Sigmoid colon (tissue), 7 donors: ENCODE measurements around the gene CEP95. TPM values are rescaled to one million over a fixed set of nuclear protein-coding genes. Genes with fewer than 3 reads are reported as not detected.
"Not testable (repeated sequence)": the region's sequence is repeated elsewhere in the genome, so short reads cannot be mapped to it uniquely, and the experiment has no call there.

Experiments
- DNase-seq: peaks from one replicate; pipeline ENCODE4 v3.0.0-alpha.2; 2019
- H3K27ac ChIP-seq, 4 donors: fragments of 200-600 bp; sonication (generic); one replicate each; pipeline ENCODE4 v1.5.1; 2016 to 2019; ENCODE audit warnings: mild to moderate bottlenecking in 1 of 4
- H3K27me3 ChIP-seq, 3 donors: fragments of 200-600 bp; sonication (generic); one replicate each; pipeline ENCODE4 v1.5.1; 2019; ENCODE audit warnings: mild to moderate bottlenecking in 1 of 3
- H3K36me3 ChIP-seq, 4 donors: fragments of 200-600 bp; sonication (generic); one replicate each; pipeline ENCODE4 v1.5.1; 2016 to 2019
- H3K4me1 ChIP-seq, 4 donors: fragments of 200-600 bp; sonication (generic); one replicate each; pipeline ENCODE4 v1.5.1; 2017 to 2019
- H3K4me3 ChIP-seq, 4 donors: fragments of 200-600 bp; sonication (generic); one replicate each; pipeline ENCODE4 v1.5.1; 2017 to 2019; ENCODE audit warnings: mild to moderate bottlenecking in 2 of 4, moderate library complexity in 1 of 4
- H3K9me3 ChIP-seq, 4 donors: fragments of 200-600 bp in 3 of 4; sonication (generic) in 3 of 4; one replicate each; pipeline versions ENCODE4 v1.5.1 to v1.6.1; 2013 to 2019
- EP300 ChIP-seq, 4 donors: sonication (generic); formaldehyde crosslinking; IDR thresholded peaks; one replicate each; pipeline ENCODE4 v1.6.1; 2017; ENCODE audit warnings: antibody characterized with exemption in 4 of 4
- POLR2A ChIP-seq, 2 donors: fragments of 450-650 bp; IDR thresholded peaks; one replicate each; pipeline ENCODE4 v1.6.1; 2016; ENCODE audit warnings: antibody characterized with exemption in 2 of 2, mild to moderate bottlenecking in 2 of 2, moderate library complexity in 2 of 2
- POLR2AphosphoS5 ChIP-seq, 4 donors: sonication (generic); formaldehyde crosslinking; IDR thresholded peaks; one replicate each; pipeline ENCODE4 v1.6.1; 2017; ENCODE audit warnings: antibody characterized with exemption in 4 of 4
- WGBS, 2 donors: extraction: QIAGEN DNeasy Blood & Tissue Kit; methylation state at CpG; one replicate each; pipeline ENCODE4 v1.1.7; 2013; 5-methylcytosine and 5-hydroxymethylcytosine counted together
- intact Hi-C: fragments of 100-400 bp; cut with DNase I; formaldehyde crosslinking; loops from one replicate; pipeline ENCODE4 v1.15.1; 2023
- polyA plus RNA-seq, 3 donors: library from polyadenylated mRNA; stranded (reverse); fragments of 200-250 nt; gene quantifications; one replicate each; pipeline ENCODE4 v1.2.3, GENCODE V29; 2013
- total RNA-seq, 4 donors: library from RNA; depleted of rRNA; stranded (reverse); fragments of >200 nt; gene quantifications; one replicate each; pipeline ENCODE4 v1.1.0, GENCODE V29; 2016
- TF ChIP-seq, protein P1 (sequence below), 4 experiments: fragments of 450-650 bp in 3 of 4; fragments of 200-600 bp in 1 of 4; IDR thresholded peaks; one replicate each; pipeline ENCODE4 v1.5.1; 2016 to 2019; ENCODE audit warnings: antibody characterized with exemption in 4 of 4, mild to moderate bottlenecking in 3 of 4, moderate library complexity in 2 of 4
- donor health status: healthy with polysubstance abuse.
- donor health status: Bipolar disorder and iron deficiency.
- donor health status: healthy.

The CEP95 gene
- total and polyA plus RNA-seq, 7 donors = 13.2 to 74.5 (median 34.9) TPM

DNA sequence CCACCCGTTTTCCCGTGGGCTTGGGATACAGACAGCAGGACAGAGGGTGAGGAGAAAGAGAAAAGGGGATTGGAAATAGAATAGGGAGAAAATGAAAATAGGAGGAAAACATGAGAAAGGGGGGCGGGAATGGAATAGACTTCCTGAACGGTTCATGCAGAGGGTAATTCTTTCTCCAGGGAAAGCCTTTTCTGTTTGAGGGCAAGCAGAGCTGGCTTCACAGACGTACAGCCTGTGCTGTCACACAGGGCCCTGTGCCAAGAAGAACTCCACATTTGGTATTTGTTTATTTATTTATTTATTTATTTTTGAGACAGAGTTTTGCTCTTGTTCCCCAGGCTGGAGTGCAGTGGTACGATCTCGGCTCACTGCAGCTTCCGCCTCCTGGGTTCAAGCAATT, 45.8 kb upstream of the CEP95 start:
- Histone ChIP-seq H3K9me3 (no peaks in the 10 kb centered on the region), H3K36me3 (no peaks in the 10 kb centered on the region), H3K4me3 (no peak overlapping the region), H3K27me3 (no peaks in the 10 kb centered on the region), H3K4me1 (no peaks in the 10 kb centered on the region), H3K27ac (no peak overlapping the region)
- WGBS, 2 donors = 85 to 90% methylated on average over 8 of the region's 8 CpGs
- intact Hi-C loops = no loop called here
- no peak for DNase-seq
- no peak for TF ChIP-seq EP300 (IDR thresholded peaks at IDR 0.05)
- TF ChIP-seq POLR2AphosphoS5 (IDR thresholded peaks at IDR 0.05) = no peak
- TF ChIP-seq POLR2A (IDR thresholded peaks at IDR 0.05) = no peak
- TF ChIP-seq, protein P1, sequence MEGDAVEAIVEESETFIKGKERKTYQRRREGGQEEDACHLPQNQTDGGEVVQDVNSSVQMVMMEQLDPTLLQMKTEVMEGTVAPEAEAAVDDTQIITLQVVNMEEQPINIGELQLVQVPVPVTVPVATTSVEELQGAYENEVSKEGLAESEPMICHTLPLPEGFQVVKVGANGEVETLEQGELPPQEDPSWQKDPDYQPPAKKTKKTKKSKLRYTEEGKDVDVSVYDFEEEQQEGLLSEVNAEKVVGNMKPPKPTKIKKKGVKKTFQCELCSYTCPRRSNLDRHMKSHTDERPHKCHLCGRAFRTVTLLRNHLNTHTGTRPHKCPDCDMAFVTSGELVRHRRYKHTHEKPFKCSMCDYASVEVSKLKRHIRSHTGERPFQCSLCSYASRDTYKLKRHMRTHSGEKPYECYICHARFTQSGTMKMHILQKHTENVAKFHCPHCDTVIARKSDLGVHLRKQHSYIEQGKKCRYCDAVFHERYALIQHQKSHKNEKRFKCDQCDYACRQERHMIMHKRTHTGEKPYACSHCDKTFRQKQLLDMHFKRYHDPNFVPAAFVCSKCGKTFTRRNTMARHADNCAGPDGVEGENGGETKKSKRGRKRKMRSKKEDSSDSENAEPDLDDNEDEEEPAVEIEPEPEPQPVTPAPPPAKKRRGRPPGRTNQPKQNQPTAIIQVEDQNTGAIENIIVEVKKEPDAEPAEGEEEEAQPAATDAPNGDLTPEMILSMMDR (IDR thresholded peaks at IDR 0.05) = no peak

DNA sequence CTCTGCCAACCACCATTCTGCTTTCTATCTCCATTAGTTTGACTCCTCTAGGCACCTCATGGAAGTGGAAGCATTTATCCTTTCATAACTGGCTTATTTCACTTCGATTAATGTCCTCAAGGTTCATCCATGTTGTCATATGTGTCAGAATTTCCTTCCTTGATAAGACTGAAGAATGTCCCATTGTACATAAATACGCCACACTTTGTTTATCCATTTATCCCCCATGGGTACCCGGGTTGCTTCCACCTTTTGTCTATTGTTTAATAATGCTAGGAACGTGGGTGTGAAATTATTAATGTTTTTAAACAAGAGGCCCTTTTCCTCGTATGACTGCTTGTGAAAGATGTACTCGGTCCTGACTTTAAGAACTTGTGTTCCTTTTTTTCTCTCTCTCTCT, 45.0 kb upstream of the CEP95 start:
- WGBS, 2 donors = 82 to 85% methylated on average over 6 of the region's 6 CpGs
- no peak for DNase-seq
- Histone ChIP-seq H3K36me3 (no peaks in the 10 kb centered on the region), H3K27ac (no peak overlapping the region), H3K27me3 (no peaks in the 10 kb centered on the region), H3K9me3 (no peaks in the 10 kb centered on the region), H3K4me3 (no peak overlapping the region), H3K4me1 (no peaks in the 10 kb centered on the region)
- no peak for TF ChIP-seq POLR2A (IDR thresholded peaks at IDR 0.05)
- TF ChIP-seq EP300 (IDR thresholded peaks at IDR 0.05) = no peak
- no peak for TF ChIP-seq POLR2AphosphoS5 (IDR thresholded peaks at IDR 0.05)
- TF ChIP-seq, protein P1 (IDR thresholded peaks at IDR 0.05) = no peak
- intact Hi-C loops = no loop called here

DNA sequence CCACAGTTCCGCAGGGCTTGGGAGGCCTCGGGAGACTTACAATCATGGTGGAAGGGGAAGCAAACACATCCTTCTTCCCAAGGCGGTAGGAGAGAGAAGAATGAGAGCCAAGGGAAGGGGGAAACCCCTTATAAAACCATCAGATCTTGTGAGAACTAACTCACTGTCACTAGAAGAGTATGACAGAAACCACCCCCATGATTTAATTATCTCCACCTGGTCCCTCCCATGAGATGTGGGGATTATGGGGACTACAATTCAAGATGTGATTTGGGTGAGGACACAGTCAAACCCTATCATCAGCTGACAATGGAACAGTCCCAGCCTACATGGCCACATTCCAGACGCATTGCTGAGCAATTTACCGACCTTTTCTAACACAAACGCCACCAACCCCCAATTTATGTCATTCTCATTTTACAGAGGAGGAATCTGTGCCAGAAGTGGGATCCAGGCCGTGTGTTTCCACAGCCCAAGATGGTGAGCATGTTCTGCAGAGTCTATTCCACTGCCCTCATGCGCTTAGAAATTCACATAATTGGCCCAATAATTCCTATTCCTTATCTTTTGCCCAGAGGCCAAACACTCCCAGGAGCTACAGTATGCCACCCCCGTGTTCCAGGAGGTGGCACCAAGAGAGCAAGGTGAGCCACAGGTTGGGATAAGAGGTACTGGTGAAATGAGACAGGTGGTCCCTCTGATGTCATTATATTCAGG, 40.6 kb upstream of the CEP95 start:
- Histone ChIP-seq H3K4me1 (no peaks in the 10 kb centered on the region), H3K9me3 (no peaks in the 10 kb centered on the region), H3K27ac (no peak overlapping the region), H3K27me3 (no peaks in the 10 kb centered on the region), H3K4me3 (no peak overlapping the region), H3K36me3 (no peaks in the 10 kb centered on the region)
- intact Hi-C loops = no loop called here
- DNase-seq = no peak
- 63 to 83% methylated on average over 9 of the region's 9 CpGs for WGBS, 2 donors
- TF ChIP-seq EP300 (IDR thresholded peaks at IDR 0.05) = no peak

DNA sequence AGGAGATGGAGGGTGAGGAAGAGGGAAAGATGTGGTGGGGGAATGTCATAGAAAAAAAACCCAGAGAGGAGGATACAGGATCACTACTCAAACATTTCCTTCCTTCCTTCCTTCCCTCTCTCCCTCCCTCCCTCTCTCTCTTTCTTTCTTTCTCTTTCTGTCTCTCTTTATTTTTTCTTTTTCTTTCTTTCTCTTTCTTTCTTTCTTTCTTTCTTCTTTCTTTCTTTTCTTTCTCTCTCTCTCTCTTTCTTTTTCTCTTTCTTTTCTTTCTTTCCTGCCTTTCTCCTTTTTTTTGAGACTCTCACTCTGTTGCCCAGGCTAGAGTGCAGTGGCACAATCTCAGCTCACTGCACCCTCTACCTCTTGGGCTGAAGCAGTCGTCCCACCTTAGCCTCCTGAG, 39.9 kb upstream of the CEP95 start:
- 73 to 89% methylated on average over 1 of the region's 1 CpG for whole genome bisulfite sequencing, 2 donors
- H3K4me1 ChIP-seq, H3K27me3 ChIP-seq, H3K4me3 ChIP-seq, DNase-seq, H3K36me3 ChIP-seq, H3K27ac ChIP-seq, intact Hi-C loops, H3K9me3 ChIP-seq: not testable (repeated sequence)

DNA sequence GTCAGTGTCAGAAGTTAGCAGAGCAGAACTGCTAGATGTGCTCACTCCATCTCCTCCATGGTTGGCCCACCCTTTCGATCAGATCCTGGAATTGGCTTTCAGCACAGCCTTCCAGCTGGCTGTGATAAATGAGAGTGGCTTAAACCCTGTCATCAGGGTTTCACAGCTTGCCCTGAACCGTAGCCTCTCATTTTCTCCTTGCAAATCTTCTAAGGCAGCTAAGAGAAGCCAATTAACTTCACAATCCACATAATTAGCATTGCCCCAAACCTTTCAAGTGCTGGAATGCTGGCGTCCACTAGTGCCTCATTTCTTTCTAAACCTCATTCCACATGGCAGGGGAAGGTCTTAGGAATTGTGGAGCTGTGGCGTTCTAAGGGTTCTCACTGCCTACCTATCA, 36.2 kb upstream of the CEP95 start:
- TF ChIP-seq EP300 (IDR thresholded peaks at IDR 0.05) = no peak
- TF ChIP-seq, protein P1 (IDR thresholded peaks at IDR 0.05) = no peak
- no peak for TF ChIP-seq POLR2A (IDR thresholded peaks at IDR 0.05)
- TF ChIP-seq POLR2AphosphoS5 (IDR thresholded peaks at IDR 0.05) = no peak
- Histone ChIP-seq H3K9me3 (no peaks in the 10 kb centered on the region), H3K4me1 (no peaks in the 10 kb centered on the region), H3K4me3 (no peak overlapping the region), H3K27me3 (no peaks in the 10 kb centered on the region), H3K27ac (no peak overlapping the region), H3K36me3 (no peaks in the 10 kb centered on the region)
- 81 to 90% methylated on average over 4 of the region's 4 CpGs for WGBS, 2 donors
- no peak for DNase-seq
- intact Hi-C loops = no loop called here

DNA sequence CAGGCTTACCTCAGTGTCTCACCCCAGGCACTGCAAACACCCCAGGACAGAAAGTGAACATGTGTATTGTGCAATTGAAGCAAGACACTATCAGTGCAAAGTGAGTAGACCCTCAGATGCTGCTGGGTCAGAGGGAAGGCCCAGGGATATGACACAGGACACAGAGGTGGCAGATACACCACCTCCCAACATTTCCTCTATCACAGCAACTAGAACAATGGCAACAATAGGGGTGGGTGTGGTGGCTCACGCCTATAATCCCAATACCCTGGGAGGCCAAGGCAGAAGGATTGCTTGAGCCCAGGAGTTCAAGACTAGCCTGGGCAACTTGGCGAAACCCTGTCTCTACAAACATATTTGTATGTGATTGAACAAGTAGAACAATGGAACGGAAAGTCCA, 35.3 kb upstream of the CEP95 start:
- TF ChIP-seq, protein P1 (IDR thresholded peaks at IDR 0.05) = no peak
- TF ChIP-seq POLR2AphosphoS5 (IDR thresholded peaks at IDR 0.05) (no peak), EP300 (IDR thresholded peaks at IDR 0.05) (no peak), POLR2A (IDR thresholded peaks at IDR 0.05) (no peak)
- Histone ChIP-seq H3K27me3 (no peaks in the 10 kb centered on the region), H3K36me3 (no peaks in the 10 kb centered on the region), H3K27ac (no peak overlapping the region), H3K4me3 (no peak overlapping the region), H3K4me1 (no peaks in the 10 kb centered on the region), H3K9me3 (no peaks in the 10 kb centered on the region)
- intact Hi-C loops = no loop called here
- DNase-seq = no peak
- WGBS, 2 donors = 87 to 93% methylated on average over 3 of the region's 3 CpGs
